OCI-LY3 (cell line): ENCODE data around the gene IVNS1ABP.

ENCODE experiments used
- CTCF ChIP-seq: fragments of 200-600, 300-600 bp; sonication (generic); IDR thresholded peaks from 2 replicates; pipeline ENCODE4 v1.5.1; 2014; ENCODE audit warnings: antibody characterized with exemption, low read length, low read depth
- EZH2phosphoT487 ChIP-seq: fragments of 200-600 bp; shearing (Covaris generic); IDR thresholded peaks from 2 replicates; pipeline ENCODE4 v1.6.1; 2018; ENCODE audit warnings: antibody characterized with exemption, mixed run types, low read depth

GRCh38 chr1:185280589-185280988, 36.5 kb downstream of the IVNS1ABP start:
- TF ChIP-seq CTCF (no peak), EZH2phosphoT487 (no peak)
